HG03442 (cell line): ENCODE data around the gene CFD.
"Not testable (repeated sequence)": the region's sequence is repeated elsewhere in the genome, so short reads cannot be mapped to it uniquely, and the experiment has no call there.

Experiments used
- ATAC-seq: cut with Tn5 transposase; IDR thresholded peaks from one replicate; pipeline ENCODE4 v1.9.1; 2021; ENCODE audit warnings: mild to moderate bottlenecking, moderate library complexity; ENCODE audit not compliant: unreplicated experiment

Gene CFD

GRCh38 chr19:825897-826644 is 33.4 kb upstream of the CFD start:
- ATAC-seq = no peak

- ATAC-seq = no peak
These were observed 32.2 kb upstream of the CFD start for GRCh38 chr19:827314-827709.

- no peak for ATAC-seq
These were observed 31.6 kb upstream of the CFD start, which contains the start of gene AZU1 for GRCh38 chr19:827710-828321. AZU1 (plus strand) TSS chr19:827837; CDS start chr19:827847, 10 bp downstream.

GRCh38 chr19:829129-829758 is 30.2 kb upstream of the CFD start:
- no peak for ATAC-seq

GRCh38 chr19:831407-832369 is 27.8 kb upstream of the CFD start:
- no peak for ATAC-seq

- no peak for ATAC-seq
These were observed 25.2 kb upstream of the CFD start for GRCh38 chr19:834216-834615.

- ATAC-seq = no peak
These were observed 24.2 kb upstream of the CFD start for GRCh38 chr19:835210-835810.

GRCh38 chr19:840519-841206 is 18.8 kb upstream of the CFD start, which contains the start of gene PRTN3:
PRTN3 (plus strand) TSS chr19:840999; CDS start chr19:841009, 10 bp downstream.
- no peak for ATAC-seq

- not testable (repeated sequence) for ATAC-seq
These were observed 16.7 kb upstream of the CFD start for GRCh38 chr19:842802-843179.

- no peak for ATAC-seq
These were observed 16.2 kb upstream of the CFD start for GRCh38 chr19:843180-843835.

- ATAC-seq = no peak
These were observed 15.5 kb upstream of the CFD start for GRCh38 chr19:843836-844545.

- ATAC-seq = no peak
These were observed 14.9 kb upstream of the CFD start for GRCh38 chr19:844546-844971.

- no peak for ATAC-seq
These were observed 13.6 kb upstream of the CFD start for GRCh38 chr19:845707-846521.

- ATAC-seq = no peak
These were observed 11.0 kb upstream of the CFD start for GRCh38 chr19:848386-848921.

GRCh38 chr19:849195-849594 is 10.3 kb upstream of the CFD start:
- ATAC-seq = not testable (repeated sequence)

GRCh38 chr19:850221-850978 is 9.1 kb upstream of the CFD start:
- ATAC-seq = no peak

- no peak for ATAC-seq
These were observed 8.5 kb upstream of the CFD start for GRCh38 chr19:850979-851335.
